ENCODE results near the gene SNX15. TPM values are rescaled to one million over a fixed set of nuclear protein-coding genes. Genes with fewer than 3 reads are reported as not detected.
"Not testable (repeated sequence)": the region's sequence is repeated elsewhere in the genome, so short reads cannot be mapped to it uniquely, and the experiment has no call there.

Gene SNX15
- total and polyA plus RNA-seq, 4 donors = 16.2 to 28.4 (median 18.9) TPM

DNA sequence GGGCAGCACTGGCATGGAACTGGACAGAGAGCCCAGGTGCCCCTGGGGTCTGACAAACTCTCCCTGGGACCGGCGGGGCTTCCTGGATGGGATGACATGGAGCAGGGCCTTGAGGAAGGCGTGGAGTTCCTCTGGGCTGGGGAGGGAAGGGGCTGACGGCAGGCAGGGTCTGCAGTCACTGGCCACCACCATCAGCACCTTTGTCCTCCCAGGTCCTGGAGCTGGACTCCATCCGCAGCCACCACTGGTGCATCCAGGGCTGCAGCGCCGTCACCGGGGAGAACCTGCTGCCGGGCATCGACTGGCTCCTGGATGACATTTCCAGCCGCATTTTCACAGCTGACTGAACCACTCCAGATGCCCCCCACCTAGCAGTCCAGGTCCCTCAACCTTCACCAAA, 5.7 kb upstream of the SNX15 start:
- DNase-seq (no peak), ATAC-seq (ENCODE audit: insufficient read depth, low FRiP score) (no peak)
- Histone ChIP-seq H3K9me3 (ENCODE audit: control insufficient read depth in 4 of 4, insufficient read depth in 3 of 4, low read length in 3 of 4) (peaks cover 0 to 2% (median 0%) of the 10 kb centered on the region in 4 donors), H3K4me1 (ENCODE audit: control insufficient read depth in 5 of 5, insufficient read depth in 5 of 5, low read length in 5 of 5) (peaks cover 0 to 5% (median 0%) of the 10 kb centered on the region in 5 donors), H3K27ac (ENCODE audit: low read depth in 1 of 2, low read length in 1 of 2) (no peak overlapping the region), H3K36me3 (ENCODE audit: control insufficient read depth in 4 of 4, insufficient read depth in 4 of 4, low read length in 4 of 4) (peaks cover 0 to 22% (median 14%) of the 10 kb centered on the region in 4 donors), H3K9ac (ENCODE audit: insufficient read depth in 1 of 2, low read length in 2 of 2) (no peak overlapping the region), H3K4me3 (no peak overlapping the region), H3K27me3 (ENCODE audit: control insufficient read depth in 3 of 3, insufficient read depth in 3 of 3, low read length in 2 of 3) (no peaks in the 10 kb centered on the region)
- 94 to 95% methylated on average over 10 to 11 of the region's 11 CpGs for WGBS, 2 donors
- no peak for TF ChIP-seq CTCF (IDR thresholded peaks at IDR 0.05; ENCODE audit: control extremely low read depth, extremely low read depth)

DNA sequence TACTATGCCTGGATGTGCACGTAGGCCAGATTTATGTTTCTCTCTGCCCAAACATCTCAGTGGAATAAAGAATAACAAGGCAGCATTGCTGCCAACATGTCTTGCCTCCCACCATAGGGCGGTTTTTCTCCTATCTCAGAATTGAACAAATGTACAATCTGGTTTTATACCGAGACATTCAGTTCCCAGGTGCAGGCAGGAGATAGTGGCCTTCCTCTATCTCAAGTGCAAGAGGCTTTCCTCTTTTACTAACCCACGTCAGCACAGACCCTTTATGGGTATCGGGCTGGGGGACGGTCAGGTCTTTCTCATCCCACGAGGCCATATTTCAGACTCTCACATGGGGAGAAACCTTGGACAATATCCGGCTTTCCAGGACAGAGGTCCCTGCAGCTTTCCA, 3.7 kb upstream of the SNX15 start:
- 80 to 84% methylated on average over 8 of the region's 8 CpGs for WGBS, 2 donors
- peaks cover 3 to 10% (median 6%) of the 10 kb centered on the region in 5 donors for H3K4me1 ChIP-seq (ENCODE audit: control insufficient read depth in 5 of 5, insufficient read depth in 5 of 5, low read length in 5 of 5)

GRCh38 chr11:65026810-65027209, 429 bp upstream of the SNX15 start:
- Histone ChIP-seq H3K9me3 (ENCODE audit: control insufficient read depth in 4 of 4, insufficient read depth in 3 of 4, low read length in 3 of 4) (no peaks in the 10 kb centered on the region), H3K4me1 (ENCODE audit: control insufficient read depth in 5 of 5, insufficient read depth in 5 of 5, low read length in 5 of 5) (peaks cover 3 to 11% (median 8%) of the 10 kb centered on the region in 5 donors), H3K27me3 (ENCODE audit: control insufficient read depth in 3 of 3, insufficient read depth in 3 of 3, low read length in 2 of 3) (no peaks in the 10 kb centered on the region), H3K4me3 (no peak overlapping the region), H3K36me3 (ENCODE audit: control insufficient read depth in 4 of 4, insufficient read depth in 4 of 4, low read length in 4 of 4) (peaks cover 0 to 6% (median 3%) of the 10 kb centered on the region in 4 donors), H3K9ac (ENCODE audit: insufficient read depth in 1 of 2, low read length in 2 of 2) (peak overlapping the region in 1 of 2 donors; percentile 61), H3K27ac (ENCODE audit: low read depth in 1 of 2, low read length in 1 of 2) (peak overlapping the region; percentile 90 to 92)
- TF ChIP-seq CTCF (IDR thresholded peaks at IDR 0.05; ENCODE audit: control extremely low read depth, extremely low read depth) = no peak
- DNase-seq (no peak), ATAC-seq (ENCODE audit: insufficient read depth, low FRiP score) (no peak)
- 60 to 78% methylated on average over 10 of the region's 10 CpGs for WGBS, 2 donors

More for the DNA sequence above, 3.7 kb upstream of the SNX15 start:
- H3K9ac ChIP-seq (ENCODE audit: insufficient read depth in 1 of 2, low read length in 2 of 2); H3K4me3 ChIP-seq; H3K9me3 ChIP-seq (ENCODE audit: control insufficient read depth in 4 of 4, insufficient read depth in 3 of 4, low read length in 3 of 4); DNase-seq; H3K27me3 ChIP-seq (ENCODE audit: control insufficient read depth in 3 of 3, insufficient read depth in 3 of 3, low read length in 2 of 3); ATAC-seq (ENCODE audit: insufficient read depth, low FRiP score); H3K27ac ChIP-seq (ENCODE audit: low read depth in 1 of 2, low read length in 1 of 2): not testable (repeated sequence)
- H3K36me3 ChIP-seq (ENCODE audit: control insufficient read depth in 4 of 4, insufficient read depth in 4 of 4, low read length in 4 of 4) = peaks cover 0 to 14% (median 12%) of the 10 kb centered on the region in 4 donors

DNA sequence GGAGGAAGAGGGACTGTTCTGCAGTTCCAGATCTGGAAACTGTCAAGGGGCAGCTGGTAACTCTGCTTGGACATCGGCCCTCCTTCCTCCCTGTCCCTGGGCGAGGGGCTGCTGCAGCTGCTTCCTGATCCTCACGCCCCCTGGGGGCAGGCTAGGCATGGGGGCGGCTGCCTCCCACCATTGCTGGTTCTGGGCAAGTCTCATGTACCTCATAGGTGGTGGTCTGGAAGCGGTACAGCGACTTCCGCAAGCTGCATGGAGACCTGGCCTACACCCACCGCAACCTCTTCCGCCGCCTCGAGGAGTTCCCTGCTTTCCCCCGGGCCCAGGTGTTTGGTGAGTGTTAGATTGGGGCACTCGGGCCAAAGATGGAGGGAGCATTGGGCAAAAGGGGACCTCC, 5.0 kb downstream of the SNX15 start:
- no peak for TF ChIP-seq CTCF (IDR thresholded peaks at IDR 0.05; ENCODE audit: control extremely low read depth, extremely low read depth)
- no peak for ATAC-seq (ENCODE audit: insufficient read depth, low FRiP score)
- H3K27ac ChIP-seq (ENCODE audit: low read depth in 1 of 2, low read length in 1 of 2) = no peak overlapping the region
- peaks cover 3 to 9% (median 6%) of the 10 kb centered on the region in 5 donors for H3K4me1 ChIP-seq (ENCODE audit: control insufficient read depth in 5 of 5, insufficient read depth in 5 of 5, low read length in 5 of 5)
- peaks cover 0 to 33% (median 13%) of the 10 kb centered on the region in 4 donors for H3K36me3 ChIP-seq (ENCODE audit: control insufficient read depth in 4 of 4, insufficient read depth in 4 of 4, low read length in 4 of 4)
- WGBS, 2 donors = 85 to 86% methylated on average over 13 of the region's 13 CpGs
- no peaks in the 10 kb centered on the region for H3K27me3 ChIP-seq (ENCODE audit: control insufficient read depth in 3 of 3, insufficient read depth in 3 of 3, low read length in 2 of 3)
- DNase-seq = no peak
- no peak overlapping the region for H3K4me3 ChIP-seq
- no peak overlapping the region for H3K9ac ChIP-seq (ENCODE audit: insufficient read depth in 1 of 2, low read length in 2 of 2)
- no peaks in the 10 kb centered on the region for H3K9me3 ChIP-seq (ENCODE audit: control insufficient read depth in 4 of 4, insufficient read depth in 3 of 4, low read length in 3 of 4)

Measured in lung (tissue), 12 donors.